H9 (cell line): Measurements from ENCODE around the gene PTPRS. TPM values are rescaled to one million over a fixed set of nuclear protein-coding genes. Genes with fewer than 3 reads are reported as not detected.

Experiments
- DNase-seq: peaks from one replicate; pipeline ENCODE4 v3.0.0-alpha.2; 2017
- H2AFZ ChIP-seq: one replicate; pipeline ENCODE4 v1.6.1; 2013; ENCODE audit warnings: mild to moderate bottlenecking, low read length, control low read depth, moderate library complexity
- H2AK5ac ChIP-seq: 2 replicates; pipeline ENCODE4 v1.6.1; 2013; ENCODE audit warnings: low read length, control low read depth, mixed read lengths; ENCODE audit not compliant: insufficient read length
- H2BK120ac ChIP-seq: one replicate; pipeline ENCODE4 v1.6.1; 2013; ENCODE audit warnings: low read depth, mild to moderate bottlenecking, low read length, control low read depth, inconsistent platforms; ENCODE audit not compliant: poor library complexity, severe bottlenecking
- H2BK12ac ChIP-seq: 2 replicates; pipeline ENCODE4 v1.6.1; 2013; ENCODE audit warnings: low read length, control low read depth, mixed read lengths, low read depth; ENCODE audit not compliant: insufficient read length
- H2BK15ac ChIP-seq: 2 replicates; pipeline ENCODE4 v1.6.1; 2013; ENCODE audit warnings: low read depth, low read length, control low read depth
- H2BK20ac ChIP-seq: one replicate; pipeline ENCODE4 v1.6.1; 2013; ENCODE audit warnings: low read depth, mild to moderate bottlenecking, low read length, control low read depth, inconsistent platforms; ENCODE audit not compliant: poor library complexity, severe bottlenecking
- H2BK5ac ChIP-seq: 2 replicates; pipeline ENCODE4 v1.6.1; 2013; ENCODE audit warnings: low read length, control low read depth, mixed read lengths; ENCODE audit not compliant: insufficient read length
- H3K14ac ChIP-seq: 2 replicates; pipeline ENCODE4 v1.6.1; 2013; ENCODE audit warnings: low read length, control low read depth; ENCODE audit not compliant: insufficient read depth
- H3K18ac ChIP-seq: 2 replicates; pipeline ENCODE4 v1.6.1; 2013; ENCODE audit warnings: low read depth, mild to moderate bottlenecking, mixed read lengths, low read length, control low read depth; ENCODE audit not compliant: insufficient read length
- H3K23ac ChIP-seq: 2 replicates; pipeline ENCODE4 v1.6.1; 2013; ENCODE audit warnings: low read length, control low read depth, mixed read lengths, low read depth; ENCODE audit not compliant: insufficient read length
- H3K23me2 ChIP-seq: 2 replicates; pipeline ENCODE4 v1.6.1; 2013; ENCODE audit warnings: low read depth, mild to moderate bottlenecking, mixed read lengths, low read length, control low read depth; ENCODE audit not compliant: insufficient read length, poor library complexity, severe bottlenecking
- H3K27ac ChIP-seq: 2 replicates; pipeline ENCODE4 v1.5.1; 2013; ENCODE audit warnings: low read length, control low read depth, mixed read lengths, low read depth; ENCODE audit not compliant: insufficient read length
- H3K27me3 ChIP-seq: 2 replicates; pipeline ENCODE4 v1.6.1; 2013; ENCODE audit warnings: low read length, control low read depth, inconsistent platforms; ENCODE audit not compliant: insufficient read depth
- H3K4ac ChIP-seq: 2 replicates; pipeline ENCODE4 v1.6.1; 2013; ENCODE audit warnings: low read depth, mild to moderate bottlenecking, control low read depth, inconsistent platforms, low read length, moderate library complexity
- H3K4me1 ChIP-seq: 2 replicates; pipeline ENCODE4 v1.6.1; 2013; ENCODE audit warnings: low read length, control low read depth, inconsistent platforms; ENCODE audit not compliant: insufficient read depth
- H3K4me2 ChIP-seq: 2 replicates; pipeline ENCODE4 v1.6.1; 2013; ENCODE audit warnings: low read length, control low read depth, mixed read lengths; ENCODE audit not compliant: insufficient read length, insufficient read depth
- H3K56ac ChIP-seq: 2 replicates; pipeline ENCODE4 v1.6.1; 2013; ENCODE audit warnings: low read depth, mild to moderate bottlenecking, mixed read lengths, low read length, control low read depth; ENCODE audit not compliant: insufficient read length
- H3K79me1 ChIP-seq: 2 replicates; pipeline ENCODE4 v1.6.1; 2013; ENCODE audit warnings: low read depth, mild to moderate bottlenecking, moderate library complexity, low read length, control low read depth, inconsistent platforms; ENCODE audit not compliant: insufficient read depth, poor library complexity, severe bottlenecking
- H3K79me2 ChIP-seq: 2 replicates; pipeline ENCODE4 v1.6.1; 2013; ENCODE audit warnings: low read length, control low read depth, inconsistent platforms; ENCODE audit not compliant: insufficient read depth
- H3K9ac ChIP-seq: 2 replicates; pipeline ENCODE4 v1.6.1; 2013; ENCODE audit warnings: low read length, control low read depth, mixed read lengths; ENCODE audit not compliant: insufficient read length; ENCODE audit errors: extremely low read depth
- H3K9me3 ChIP-seq: one replicate; pipeline ENCODE4 v1.6.1; 2013; ENCODE audit warnings: low read depth, low read length, inconsistent platforms; ENCODE audit not compliant: control insufficient read depth
- H3T11ph ChIP-seq: one replicate; pipeline ENCODE4 v1.6.1; 2013; ENCODE audit warnings: mild to moderate bottlenecking, low read length, control low read depth, inconsistent platforms
- H4K20me1 ChIP-seq: one replicate; pipeline ENCODE4 v1.6.1; 2013; ENCODE audit not compliant: control insufficient read depth, insufficient read length, insufficient read depth
- H4K5ac ChIP-seq: 2 replicates; pipeline ENCODE4 v1.6.1; 2013; ENCODE audit warnings: low read depth, mild to moderate bottlenecking, mixed read lengths, low read length, control low read depth; ENCODE audit not compliant: insufficient read length
- H4K8ac ChIP-seq: replicated peaks from 2 replicates; pipeline ENCODE4 v1.6.1; 2013; ENCODE audit warnings: low read length, control low read depth, mixed read lengths, low read depth; ENCODE audit not compliant: insufficient read length
- H4K91ac ChIP-seq: 2 replicates; pipeline ENCODE4 v1.6.1; 2013; ENCODE audit warnings: low read depth, mild to moderate bottlenecking, moderate library complexity, mixed read lengths, low read length, control low read depth; ENCODE audit not compliant: insufficient read length
- H3K27ac Mint-ChIP-seq, 3 experiments: 2 replicates in 2 of 3; 3 replicates in 1 of 3; pipeline ENCODE4 v1.8.0; 2020 to 2021; ENCODE audit warnings: mixed read lengths in 3 of 3, mild to moderate bottlenecking in 1 of 3, moderate library complexity in 1 of 3
- H3K27me3 Mint-ChIP-seq: 2 replicates; pipeline ENCODE4 v1.8.0; 2021; ENCODE audit warnings: low read depth, mild to moderate bottlenecking, moderate library complexity, mixed read lengths
- H3K36me3 Mint-ChIP-seq, 3 experiments: 2 replicates in 2 of 3; 3 replicates in 1 of 3; pipeline ENCODE4 v1.8.0; 2020 to 2021; ENCODE audit warnings: low read depth in 3 of 3, mixed read lengths in 3 of 3; ENCODE audit not compliant: insufficient read depth in 1 of 3
- H3K4me1 Mint-ChIP-seq, 2 experiments: 2 replicates each; pipeline ENCODE4 v1.8.0; 2020; ENCODE audit warnings: mixed read lengths in 2 of 2
- H3K4me3 Mint-ChIP-seq, 2 experiments: 2 replicates in 1 of 2; 3 replicates in 1 of 2; pipeline ENCODE4 v1.8.0; 2020 to 2021; ENCODE audit warnings: mild to moderate bottlenecking in 2 of 2, mixed read lengths in 2 of 2, moderate library complexity in 1 of 2
- H3K9me3 Mint-ChIP-seq, 2 experiments: 2 replicates in 1 of 2; 3 replicates in 1 of 2; pipeline ENCODE4 v1.8.0; 2020; ENCODE audit warnings: mild to moderate bottlenecking in 2 of 2, mixed read lengths in 2 of 2, moderate library complexity in 1 of 2
- CTCF ChIP-seq: fragments of 200-600 bp; sonication (generic); conservative IDR thresholded peaks from 3 replicates; pipeline ENCODE4 v1.8.0; 2021; ENCODE audit warnings: antibody characterized with exemption, mild to moderate bottlenecking
- WGBS: extraction: QIAGEN DNeasy Blood & Tissue Kit; methylation state at CpG from one replicate; pipeline ENCODE4 v1.1.7; 2013; ENCODE audit warnings: missing lambda C conversion rate, low lambda C conversion rate, mixed read lengths; ENCODE audit not compliant: insufficient read length; ENCODE audit errors: extremely low coverage; 5-methylcytosine and 5-hydroxymethylcytosine counted together
- total RNA-seq: library from RNA; stranded (reverse); gene quantifications from 2 replicates; pipeline ENCODE4 v1.2.1, GENCODE V29; 2021

PTPRS gene
- total RNA-seq, 1 experiment from 2014 or later, result 186 TPM

- H3K56ac ChIP-seq, result no peak overlapping the region
- Mint-ChIP-seq H3K36me3 (peaks cover 12 to 37% (median 20%) of the 10 kb centered on the region in 3 experiments; a peak in 6 of 7 replicates), H3K4me3 (no peak overlapping the region), H3K27ac (no peak overlapping the region), H3K4me1 (peaks cover 7 to 16% of the 10 kb centered on the region in 2 experiments; a peak in 3 of 4 replicates), H3K27me3 (no peaks in the 10 kb centered on the region), H3K9me3 (no peaks in the 10 kb centered on the region)
- H2AFZ ChIP-seq, result no peak overlapping the region
- peaks cover 29% of the 10 kb centered on the region; the same call in 1 of the 2 replicates for H3K79me2 ChIP-seq
- no peaks in the 10 kb centered on the region for H3K9me3 ChIP-seq
- H3T11ph ChIP-seq, result no peak overlapping the region
- H4K91ac ChIP-seq, result no peak overlapping the region
- no peak overlapping the region for H2BK5ac ChIP-seq
- no peaks in the 10 kb centered on the region for H3K4me1 ChIP-seq
- H2BK120ac ChIP-seq, result no peak overlapping the region
- no CpG with 5 or more reads among the region's 10 CpGs for WGBS
- H4K8ac ChIP-seq, result no peak overlapping the region
- no peaks in the 10 kb centered on the region for H3K23me2 ChIP-seq
- H2BK12ac ChIP-seq, result no peak overlapping the region
- no peak overlapping the region for H3K4me2 ChIP-seq
- no peak overlapping the region for H2BK20ac ChIP-seq
- no peak overlapping the region for H3K9ac ChIP-seq
- H3K18ac ChIP-seq, result no peak overlapping the region
- no peak overlapping the region for H3K4ac ChIP-seq
- no peak overlapping the region for H2AK5ac ChIP-seq
- no peaks in the 10 kb centered on the region for H3K27me3 ChIP-seq
- H3K27ac ChIP-seq, result no peak overlapping the region
- no peak for DNase-seq
- no peak overlapping the region for H2BK15ac ChIP-seq
- H4K20me1 ChIP-seq, result no peaks in the 10 kb centered on the region
- H3K23ac ChIP-seq, result no peak overlapping the region
- TF ChIP-seq CTCF, result no peak
- no peak overlapping the region for H4K5ac ChIP-seq
- H3K14ac ChIP-seq, result no peak overlapping the region
- peaks cover 12% of the 10 kb centered on the region for H3K79me1 ChIP-seq
These were observed 10.3 kb downstream of the PTPRS start for GRCh38 chr19:5330307-5330720.
